GM15510 (cell line): ENCODE data around the gene TMPRSS7.

Source experiments
- POLR2A ChIP-seq: IDR thresholded peaks from 3 replicates; pipeline ENCODE4 v1.6.1; 2011; ENCODE audit warnings: borderline replicate concordance; ENCODE audit not compliant: insufficient read length; ENCODE audit errors: extremely low read depth

TMPRSS7 gene

GRCh38 chr3:112122870-112123269, 88.3 kb downstream of the TMPRSS7 start:
- no peak for TF ChIP-seq POLR2A

GRCh38 chr3:112123548-112123947, 89.0 kb downstream of the TMPRSS7 start:
- TF ChIP-seq POLR2A = no peak

GRCh38 chr3:112124907-112125607, 90.5 kb downstream of the TMPRSS7 start:
- no peak for TF ChIP-seq POLR2A

- no peak for TF ChIP-seq POLR2A
Observed at GRCh38 chr3:112126511-112126911, 92.0 kb downstream of the TMPRSS7 start.

- TF ChIP-seq POLR2A = no peak
Observed at GRCh38 chr3:112127522-112128494, 93.3 kb downstream of the TMPRSS7 start.

GRCh38 chr3:112128843-112129727, 94.5 kb downstream of the TMPRSS7 start:
- TF ChIP-seq POLR2A = no peak

- no peak for TF ChIP-seq POLR2A
Observed at GRCh38 chr3:112129925-112130637, 95.5 kb downstream of the TMPRSS7 start.

GRCh38 chr3:112130638-112130993, 96.1 kb downstream of the TMPRSS7 start:
- TF ChIP-seq POLR2A = no peak
